HG03039 (cell line): ENCODE data around the gene NPM3.
"Not testable (repeated sequence)": the region's sequence is repeated elsewhere in the genome, so short reads cannot be mapped to it uniquely, and the experiment has no call there.

ENCODE experiments used
- ATAC-seq: cut with Tn5 transposase; IDR thresholded peaks from one replicate; pipeline ENCODE4 v1.9.1; 2021; ENCODE audit warnings: mild to moderate bottlenecking, moderate library complexity; ENCODE audit not compliant: unreplicated experiment

The NPM3 gene

GRCh38 chr10:101807158-101807557, 23.9 kb upstream of the NPM3 start:
- ATAC-seq, result no peak

- ATAC-seq, result no peak
Observed at GRCh38 chr10:101803511-101803910, 20.3 kb upstream of the NPM3 start.

GRCh38 chr10:101797403-101798059, 14.3 kb upstream of the NPM3 start:
- no peak for ATAC-seq

- no peak for ATAC-seq
Observed at GRCh38 chr10:101793526-101793925, 10.3 kb upstream of the NPM3 start.

GRCh38 chr10:101789686-101790085, 6.4 kb upstream of the NPM3 start:
- no peak for ATAC-seq

- ATAC-seq, result not testable (repeated sequence)
Observed at GRCh38 chr10:101789231-101789630, 6.0 kb upstream of the NPM3 start.

GRCh38 chr10:101785801-101786200, 2.6 kb upstream of the NPM3 start:
- ATAC-seq, result no peak

- ATAC-seq, result no peak
Observed at GRCh38 chr10:101784558-101784957, 1.3 kb upstream of the NPM3 start.

- ATAC-seq, result no peak
Observed at GRCh38 chr10:101783736-101784118, 481 bp upstream of the NPM3 start.

GRCh38 chr10:101781984-101782810, 1.0 kb downstream of the NPM3 start:
- ATAC-seq, result no peak

GRCh38 chr10:101781655-101781983, 1.6 kb downstream of the NPM3 start:
- ATAC-seq, result no peak

GRCh38 chr10:101780818-101781654, 2.2 kb downstream of the NPM3 start:
- ATAC-seq, result no peak

- no peak for ATAC-seq
Observed at GRCh38 chr10:101780187-101780817, 2.9 kb downstream of the NPM3 start.

GRCh38 chr10:101779544-101780186, 3.6 kb downstream of the NPM3 start:
- no peak for ATAC-seq

- no peak for ATAC-seq
Observed at GRCh38 chr10:101778781-101779543, 4.3 kb downstream of the NPM3 start.

- ATAC-seq, result no peak
Observed at GRCh38 chr10:101778151-101778780, 5.0 kb downstream of the NPM3 start.

GRCh38 chr10:101777619-101778145, 5.6 kb downstream of the NPM3 start:
- ATAC-seq, result no peak

GRCh38 chr10:101776161-101776817, 7.0 kb downstream of the NPM3 start:
- no peak for ATAC-seq
